Measurements from ENCODE around the gene FOXP1.

The FOXP1 gene

DNA sequence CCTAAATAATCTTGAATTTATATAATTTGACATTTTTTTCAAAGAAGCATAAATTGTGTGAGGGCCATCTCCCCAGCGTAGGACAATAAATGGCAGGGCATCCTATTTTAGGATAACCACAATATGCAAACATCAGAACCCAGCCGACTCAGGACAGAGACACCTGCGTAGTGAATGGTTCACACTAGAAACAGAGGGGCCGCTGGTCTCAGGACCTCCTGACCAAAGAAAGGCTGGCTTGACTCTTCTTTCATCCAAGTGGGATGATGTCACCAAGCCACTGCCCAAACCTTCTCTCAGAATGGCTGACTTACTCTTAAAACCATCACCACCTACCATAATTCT is 162.1 kb downstream of the FOXP1 start:
- DNase-seq: no peak

GRCh38 chr3:71419369-71419768 is 164.2 kb downstream of the FOXP1 start:
- DNase-seq: no peak

- DNase-seq: no peak
Observed at GRCh38 chr3:71417791-71418190, 165.7 kb downstream of the FOXP1 start.

DNA sequence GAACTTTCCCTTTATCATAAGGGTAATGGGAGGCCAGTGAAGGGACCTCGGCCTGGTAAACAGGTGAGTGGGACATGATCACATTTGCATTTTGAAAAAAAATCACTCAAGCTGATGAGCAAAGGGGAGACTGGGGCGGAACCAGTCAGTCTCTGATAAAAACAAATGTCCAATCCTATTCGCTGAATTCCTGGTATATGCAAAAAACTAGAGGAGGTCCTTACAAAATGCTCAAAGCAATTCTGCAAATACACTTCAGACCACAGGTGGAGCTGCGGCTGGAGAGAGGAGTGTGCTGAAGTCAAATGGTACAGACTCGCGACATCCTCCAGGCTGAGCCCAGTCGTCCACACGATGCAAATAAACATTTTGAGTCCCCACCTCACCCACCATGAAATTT is 166.7 kb downstream of the FOXP1 start:
- DNase-seq: no peak

DNA sequence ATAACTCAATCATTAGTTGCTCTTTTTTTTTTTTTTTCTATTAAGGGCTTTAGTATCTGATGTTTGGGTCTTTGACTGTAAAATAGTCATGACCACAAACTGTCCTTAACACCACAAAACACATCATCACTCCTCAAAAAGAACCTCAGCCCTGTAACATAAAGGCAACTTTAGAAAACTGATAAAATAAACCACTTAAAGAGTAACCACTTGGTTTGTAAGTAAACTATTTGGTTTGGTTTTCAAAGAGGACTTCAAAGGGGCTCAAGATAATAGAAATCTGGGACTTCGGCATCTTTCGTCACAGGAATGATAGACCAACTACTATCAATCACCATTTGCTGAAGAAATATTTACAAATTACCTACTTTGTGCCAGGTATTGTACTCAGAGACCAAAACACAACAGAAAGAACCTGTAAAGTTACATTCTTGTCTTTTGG is 167.8 kb downstream of the FOXP1 start:
- DNase-seq: no peak

- no peak for DNase-seq
Observed at GRCh38 chr3:71414189-71414927, 169.2 kb downstream of the FOXP1 start.

GRCh38 chr3:71413572-71413971 is 170.0 kb downstream of the FOXP1 start:
- DNase-seq: no peak

GRCh38 chr3:71409352-71409751 is 174.2 kb downstream of the FOXP1 start:
- no peak for DNase-seq

DNA sequence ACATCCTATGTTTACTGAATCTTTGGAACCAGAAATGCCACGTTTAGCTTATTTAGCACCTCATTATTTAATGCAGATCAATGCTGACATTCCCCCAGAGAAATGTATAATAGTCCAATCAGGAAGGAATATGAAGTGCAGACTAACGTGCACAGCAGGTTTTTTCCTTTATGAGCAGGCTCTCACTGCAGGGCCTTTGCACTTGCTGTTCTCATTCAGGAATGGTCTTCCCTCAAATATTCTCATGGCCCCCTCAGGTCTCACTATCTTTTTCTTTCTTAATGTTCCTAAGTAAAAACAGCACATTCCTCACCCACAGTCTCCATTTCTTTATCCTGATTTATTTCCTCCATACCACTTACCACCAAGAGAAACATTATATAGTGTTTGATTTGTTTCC is 174.6 kb downstream of the FOXP1 start:
- no peak for DNase-seq

- no peak for DNase-seq
Observed at GRCh38 chr3:71407823-71408222, 175.7 kb downstream of the FOXP1 start.

DNA sequence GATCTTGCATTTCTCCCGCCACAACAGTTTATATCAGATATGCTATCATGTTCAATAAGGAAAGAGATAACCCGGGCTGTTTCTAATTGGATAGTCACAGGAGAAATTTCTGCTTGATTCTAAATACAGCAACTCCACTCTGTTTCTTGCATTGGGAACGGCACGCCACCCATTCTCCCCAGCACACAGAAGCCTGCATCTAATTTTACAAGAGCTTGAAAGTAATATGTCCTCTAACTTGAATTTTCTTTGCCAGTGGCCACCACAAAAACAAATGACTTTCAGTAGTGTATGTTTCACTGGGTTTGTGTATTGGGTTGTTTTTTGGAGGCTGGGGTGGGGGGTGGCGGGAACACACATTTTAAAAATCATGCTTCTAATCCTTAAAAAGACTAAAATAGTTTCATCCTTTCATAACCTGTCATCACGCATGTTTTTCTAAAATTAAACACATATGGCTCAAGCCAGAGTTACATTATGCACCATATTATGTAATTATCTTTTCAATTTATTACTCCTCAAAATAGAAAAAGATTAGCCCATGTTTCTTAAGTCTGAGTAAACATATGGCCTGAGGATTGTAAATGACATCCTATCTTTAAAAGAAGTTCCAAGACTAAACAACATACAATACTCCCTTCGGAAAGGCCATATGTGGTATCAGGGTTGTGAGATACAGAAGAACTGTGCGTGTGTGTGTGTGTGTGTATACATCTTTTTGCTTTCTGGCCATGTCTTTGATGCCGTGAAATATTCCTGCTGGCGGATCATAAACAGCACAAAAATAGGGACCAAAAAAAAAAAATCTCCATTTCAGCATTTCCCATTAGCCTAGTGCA is 176.3 kb downstream of the FOXP1 start:
- no peak for DNase-seq

DNA sequence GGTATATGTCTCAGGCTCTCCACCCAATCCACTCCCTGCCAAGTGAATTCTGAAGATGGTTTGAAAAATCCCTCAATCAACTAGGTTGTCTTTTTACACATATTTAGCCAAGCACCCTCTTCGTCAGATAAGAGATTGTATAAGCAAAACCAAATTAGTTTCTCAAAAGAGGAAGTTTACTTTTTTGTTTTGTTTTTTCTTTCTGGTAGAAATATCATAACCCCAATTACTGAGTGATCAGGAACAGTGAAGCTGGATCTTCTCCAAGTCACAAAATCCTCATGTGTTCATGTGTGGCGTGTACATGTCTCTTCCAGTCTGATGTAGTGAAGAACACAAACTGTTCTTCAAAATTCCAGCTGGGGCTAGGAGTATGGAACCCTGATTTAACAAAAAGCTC is 180.6 kb downstream of the FOXP1 start:
- no peak for DNase-seq

DNA sequence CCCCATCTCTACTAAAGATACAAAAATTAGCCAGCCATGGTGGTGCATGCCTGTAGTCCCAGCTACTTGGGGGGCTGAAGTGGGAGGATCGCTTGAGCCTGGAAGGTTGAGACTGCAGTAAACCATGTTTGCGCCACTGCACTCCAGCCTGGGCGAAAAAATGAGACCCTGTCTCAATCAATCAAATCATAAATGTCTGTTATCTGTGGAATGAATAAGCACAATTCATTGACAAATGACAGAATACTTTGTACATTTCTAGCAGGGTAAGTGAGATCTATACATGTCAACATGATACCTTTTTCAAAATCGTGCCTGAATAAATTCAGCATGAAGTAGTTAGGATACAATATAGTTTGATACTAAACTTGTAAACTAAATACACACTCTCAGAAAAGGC is 181.2 kb downstream of the FOXP1 start:
- DNase-seq: no peak

DNA sequence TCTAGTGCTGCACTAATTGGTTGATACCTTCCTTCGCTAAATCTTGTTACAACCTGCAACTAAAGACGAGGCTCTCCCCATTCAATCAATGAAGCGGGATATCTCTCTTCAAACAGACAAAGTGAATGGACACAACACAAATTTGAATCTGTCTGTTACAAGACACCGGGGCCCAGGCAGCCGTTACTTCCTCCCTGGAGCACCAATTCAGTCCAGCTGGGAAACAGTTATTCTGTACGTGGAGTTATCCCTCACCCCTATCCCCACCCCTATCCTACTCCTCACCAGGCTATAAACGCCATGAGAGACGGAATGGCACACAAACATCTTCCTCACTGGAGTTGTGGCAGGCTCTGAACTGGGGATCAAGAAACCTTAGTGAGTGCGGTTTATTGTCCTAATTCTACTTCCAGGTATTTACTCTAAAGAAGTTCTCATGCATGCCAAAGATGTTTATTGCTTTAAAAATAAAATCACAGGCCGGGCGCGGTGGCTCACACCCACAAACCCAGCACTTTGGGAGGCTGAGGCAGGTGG is 181.8 kb downstream of the FOXP1 start:
- DNase-seq: no peak

GRCh38 chr3:71400986-71401451 is 182.5 kb downstream of the FOXP1 start:
- DNase-seq: no peak

GRCh38 chr3:71399478-71399877 is 184.1 kb downstream of the FOXP1 start:
- DNase-seq: no peak

DNA sequence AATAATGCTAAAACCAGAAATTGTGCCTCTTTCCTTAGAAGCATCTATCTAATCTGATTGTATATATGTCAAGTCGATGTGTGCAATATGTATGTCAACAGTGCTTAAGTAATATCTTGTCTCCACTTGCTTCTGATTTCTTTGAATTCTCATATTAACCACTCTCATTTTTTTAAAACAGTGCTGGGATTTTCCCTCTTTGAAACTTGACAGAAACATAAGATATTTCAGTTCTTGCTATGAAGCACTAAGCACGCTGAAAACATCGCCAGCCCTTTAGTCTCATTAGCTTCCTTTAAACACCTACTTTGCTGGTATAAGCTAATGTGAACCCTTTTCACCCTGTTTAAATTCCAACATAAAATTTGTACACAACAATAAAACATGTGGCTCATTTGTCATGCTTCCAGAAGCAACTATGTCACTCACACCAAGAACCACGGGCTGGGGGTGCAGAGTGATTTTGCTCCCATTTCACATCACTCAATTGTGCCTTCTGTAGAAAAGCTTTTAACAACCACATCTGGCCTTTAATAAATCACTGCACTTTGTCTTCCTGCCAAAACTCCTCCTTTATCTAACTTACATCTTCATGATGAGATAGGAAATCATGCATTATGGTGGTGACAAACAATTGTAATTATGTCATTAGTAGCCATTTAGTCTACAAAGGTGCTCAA is 185.2 kb downstream of the FOXP1 start:
- DNase-seq: no peak

GRCh38 chr3:71397726-71398125 is 185.8 kb downstream of the FOXP1 start:
- DNase-seq: no peak

GRCh38 chr3:71397046-71397445 is 186.5 kb downstream of the FOXP1 start:
- DNase-seq: no peak

- DNase-seq: no peak
Observed at GRCh38 chr3:71395927-71396695, 187.4 kb downstream of the FOXP1 start.

DNA sequence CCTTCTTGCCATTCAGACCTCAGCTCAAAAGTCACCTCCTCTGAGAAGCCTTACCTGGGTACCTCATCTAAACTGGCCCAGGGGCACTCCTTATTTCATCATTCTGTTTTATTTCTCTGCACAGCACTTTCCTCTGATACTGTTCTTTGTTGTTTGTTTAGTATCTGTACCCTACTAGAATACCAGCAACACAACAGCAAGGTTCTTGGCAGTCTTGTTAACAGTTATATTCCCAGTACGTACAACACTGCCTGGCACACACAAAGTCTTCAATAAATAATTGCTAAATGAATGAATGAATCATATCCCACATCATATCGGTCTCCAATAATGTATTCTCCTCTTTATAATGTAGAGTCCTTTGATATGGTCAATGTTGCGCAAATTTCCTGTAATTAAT is 188.1 kb downstream of the FOXP1 start:
- no peak for DNase-seq

- no peak for DNase-seq
Observed at GRCh38 chr3:71393745-71394144, 189.8 kb downstream of the FOXP1 start.

DNA sequence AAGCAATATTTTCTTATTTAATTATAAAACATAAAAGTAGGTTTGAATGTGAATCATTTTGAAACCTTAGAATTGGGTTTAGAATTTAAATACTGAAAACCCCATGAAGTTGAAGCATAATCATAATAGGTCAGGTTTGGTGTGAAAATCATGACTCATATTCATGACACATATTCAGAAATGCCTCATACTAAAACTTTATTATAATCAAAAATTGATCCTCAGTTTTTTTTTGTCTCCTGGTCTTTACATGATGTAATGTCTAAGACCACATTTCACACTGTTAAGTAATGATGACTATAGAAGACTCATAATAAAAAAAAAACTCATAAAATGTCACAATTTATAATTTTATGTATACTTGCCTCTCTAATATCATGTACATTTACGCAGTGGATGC is 190.4 kb downstream of the FOXP1 start:
- no peak for DNase-seq
